HCT116 (cell line): ENCODE measurements around the gene CRMP1. TPM values are rescaled to one million over a fixed set of nuclear protein-coding genes. Genes with fewer than 3 reads are reported as not detected.

Source experiments
- ATAC-seq: fragments of 200-7000 bp; cut with Tn5 transposase; 2 replicates; pipeline ENCODE4 v1.9.1; 2020; ENCODE audit warnings: mild to moderate bottlenecking, moderate library complexity
- BruUV-seq: library from RNA; stranded (reverse); fragments of 400-500 nt; replicated peaks from 2 replicates; lab custom pipeline; 2021; lab: Mats Ljungman, UMichigan
- CTCF ChIA-PET: fragments of 300-600 bp; sonication (Branson Sonifier 250); formaldehyde crosslinking; loops from one replicate; lab custom pipeline; 2021; ENCODE audit warnings: antibody characterized with exemption; lab: Charles Lee
- POLR2A ChIA-PET: fragments of 300-600, 350-600 bp; sonication (Branson Sonifier 250); formaldehyde crosslinking; loops from one replicate; lab custom pipeline; 2021; ENCODE audit warnings: antibody characterized with exemption; lab: Charles Lee
- RAD21 ChIA-PET, 2 experiments: fragments of 300-600 bp; sonication (Branson Sonifier 250); formaldehyde crosslinking; loops; one replicate each; lab custom pipeline; 2023; ENCODE audit warnings: low total read pairs in 2 of 2; ENCODE audit not compliant: uncharacterized antibody in 2 of 2, unreplicated experiment in 2 of 2, low non-redundant PET in 1 of 2; lab: Charles Lee
- DNase-seq: peaks from one replicate; pipeline ENCODE4 v3.0.0-alpha.2; 2010; ENCODE audit warnings: low read depth, low spot score
- H2AFZ ChIP-seq: fragments of 200-600 bp; shearing (Covaris generic), sonication (generic); 2 replicates; pipeline ENCODE4 v1.6.1; 2017; ENCODE audit warnings: low read depth, mixed run types, mixed read lengths, antibody characterized with exemption, low read length; ENCODE audit not compliant: poor library complexity, severe bottlenecking
- H3K27ac ChIP-seq: 2 replicates; pipeline ENCODE4 v1.5.1; 2012; ENCODE audit warnings: low read depth, low read length
- H3K27me3 ChIP-seq: fragments of 200-600 bp; sonication (generic); 2 replicates; pipeline ENCODE4 v1.6.1; 2016; ENCODE audit warnings: mixed run types, low read length, mixed read lengths; ENCODE audit not compliant: insufficient read depth
- H3K36me3 ChIP-seq, 2 experiments: fragments of 200-500 bp in 1 of 2; fragments of 200-600 bp in 1 of 2; sonication (Bioruptor generic) in 1 of 2; sonication (generic) in 1 of 2; 2 replicates each; pipeline versions ENCODE4 v1.5.1 to v1.6.1; 2014 to 2016; ENCODE audit warnings: low read length in 2 of 2, inconsistent platforms in 1 of 2, mixed read lengths in 1 of 2, mixed run types in 1 of 2; ENCODE audit not compliant: insufficient read depth in 2 of 2, control insufficient read depth in 1 of 2
- H3K4me1 ChIP-seq, 2 experiments: fragments of 200-600 bp in 1 of 2; sonication (generic) in 1 of 2; 2 replicates each; pipeline versions ENCODE4 v1.5.1 to v1.6.1; 2012 to 2017; ENCODE audit warnings: low read length in 2 of 2, inconsistent platforms in 1 of 2, mild to moderate bottlenecking in 1 of 2, mixed read lengths in 1 of 2, mixed run types in 1 of 2, moderate library complexity in 1 of 2; ENCODE audit not compliant: insufficient read depth in 2 of 2, control insufficient read depth in 1 of 2
- H3K4me2 ChIP-seq: fragments of 200-600 bp; sonication (generic); 2 replicates; pipeline ENCODE4 v1.6.1; 2017; ENCODE audit warnings: mixed run types, low read length, mixed read lengths
- H3K4me3 ChIP-seq, 2 experiments: fragments of 200-600 bp in 1 of 2; sonication (generic) in 1 of 2; replicated peaks in 1 of 2; 2 replicates each; pipeline ENCODE4 v1.5.1; 2011 to 2016; ENCODE audit warnings: low read length in 2 of 2, control low read depth in 1 of 2, low read depth in 1 of 2, mild to moderate bottlenecking in 1 of 2, mixed read lengths in 1 of 2, mixed run types in 1 of 2
- H3K79me2 ChIP-seq: fragments of 200-600 bp; sonication (generic); 2 replicates; pipeline ENCODE4 v1.6.1; 2017; ENCODE audit warnings: mild to moderate bottlenecking, mixed run types, low read length, moderate library complexity, mixed read lengths; ENCODE audit not compliant: insufficient read depth
- H3K9ac ChIP-seq: fragments of 200-600 bp; sonication (generic); 2 replicates; pipeline ENCODE4 v1.6.1; 2016; ENCODE audit warnings: low read length, mixed read lengths
- H3K9me2 ChIP-seq: fragments of 200-600 bp; sonication (generic), shearing (Covaris generic); 2 replicates; pipeline ENCODE4 v1.6.1; 2017; ENCODE audit warnings: mixed run types, mild to moderate bottlenecking, moderate library complexity; ENCODE audit not compliant: insufficient read depth
- H3K9me3 ChIP-seq, 2 experiments: fragments of 200-500 bp in 1 of 2; fragments of 200-600 bp in 1 of 2; sonication (Bioruptor generic) in 1 of 2; sonication (generic) in 1 of 2; 2 replicates each; pipeline ENCODE4 v1.6.1; 2014 to 2017; ENCODE audit warnings: low read length in 2 of 2, mixed read lengths in 2 of 2, inconsistent platforms in 1 of 2, low read depth in 1 of 2, mild to moderate bottlenecking in 1 of 2, mixed run types in 1 of 2, moderate library complexity in 1 of 2; ENCODE audit not compliant: control insufficient read depth in 1 of 2, insufficient read depth in 1 of 2
- H4K20me1 ChIP-seq: fragments of 200-600 bp; sonication (generic), shearing (Covaris generic); 2 replicates; pipeline ENCODE4 v1.6.1; 2017; ENCODE audit warnings: mixed run types, mild to moderate bottlenecking, moderate library complexity; ENCODE audit not compliant: insufficient read depth
- CBX3 ChIP-seq: IDR thresholded peaks from 2 replicates; pipeline ENCODE4 v1.6.1; 2012; ENCODE audit warnings: low read depth
- CEBPB ChIP-seq: IDR thresholded peaks from 2 replicates; pipeline ENCODE4 v1.6.1; 2012; ENCODE audit warnings: low read depth
- CTCF ChIP-seq, 3 experiments: fragments of 200-600 bp in 1 of 3; sonication (generic) in 1 of 3; IDR thresholded peaks in 2 of 3; conservative IDR thresholded peaks in 1 of 3; 2 replicates each; pipeline ENCODE4 v1.5.1; 2012 to 2017; ENCODE audit warnings: low read depth in 2 of 3, low read length in 2 of 3, antibody characterized with exemption in 1 of 3, borderline replicate concordance in 1 of 3, control low read depth in 1 of 3, mild to moderate bottlenecking in 1 of 3, mixed read lengths in 1 of 3, mixed run types in 1 of 3, moderate library complexity in 1 of 3; ENCODE audit not compliant: insufficient read depth in 1 of 3
- EGR1 ChIP-seq: IDR thresholded peaks from 2 replicates; pipeline ENCODE4 v1.6.1; 2012; ENCODE audit warnings: low read depth
- ELF1 ChIP-seq: IDR thresholded peaks from 2 replicates; pipeline ENCODE4 v1.6.1; 2012; ENCODE audit warnings: low read depth, borderline replicate concordance
- FOSL1 ChIP-seq: IDR thresholded peaks from 2 replicates; pipeline ENCODE4 v1.6.1; 2012; ENCODE audit warnings: low read depth
- POLR2AphosphoS5 ChIP-seq: IDR thresholded peaks from 2 replicates; pipeline ENCODE4 v1.6.1; 2011; ENCODE audit warnings: mild to moderate bottlenecking, low read depth, low read length, moderate library complexity
- REST ChIP-seq: IDR thresholded peaks from 2 replicates; pipeline ENCODE4 v1.6.1; 2012; ENCODE audit warnings: low read depth
- SIN3A ChIP-seq: IDR thresholded peaks from 2 replicates; pipeline ENCODE4 v1.6.1; 2012; ENCODE audit warnings: low read depth
- SP1 ChIP-seq: IDR thresholded peaks from 2 replicates; pipeline ENCODE4 v1.6.1; 2012; ENCODE audit warnings: low read depth
- SRF ChIP-seq: IDR thresholded peaks from 2 replicates; pipeline ENCODE4 v1.6.1; 2012; ENCODE audit warnings: low read depth
- TCF7L2 ChIP-seq: IDR thresholded peaks from 2 replicates; pipeline ENCODE4 v1.7.0; 2011; ENCODE audit warnings: borderline replicate concordance, inconsistent platforms; ENCODE audit not compliant: insufficient read depth, insufficient read length; ENCODE audit errors: extremely low read depth
- YY1 ChIP-seq: IDR thresholded peaks from 2 replicates; pipeline ENCODE4 v1.6.1; 2011; ENCODE audit warnings: low read length, low read depth, moderate library complexity, mild to moderate bottlenecking; ENCODE audit not compliant: insufficient replicate concordance; ENCODE audit errors: extremely low read depth
- ZBTB33 ChIP-seq: IDR thresholded peaks from 2 replicates; pipeline ENCODE4 v1.6.1; 2011; ENCODE audit warnings: mild to moderate bottlenecking, low read length, moderate library complexity; ENCODE audit not compliant: insufficient replicate concordance; ENCODE audit errors: extremely low read depth
- intact Hi-C: fragments of 100-400 bp; cut with micrococcal nuclease; formaldehyde crosslinking; loops from 2 replicates; pipeline ENCODE4 v1.10.0; 2022
- total RNA-seq: library from RNA; stranded (reverse); gene quantifications from one replicate; pipeline ENCODE4 v1.2.1, GENCODE V29; 2021; ENCODE audit not compliant: unreplicated experiment
- TF ChIP-seq, protein P1 (sequence below): IDR thresholded peaks from 2 replicates; pipeline ENCODE4 v1.6.1; 2012

Gene CRMP1
- total RNA-seq, 1 experiment from 2014 or later = not detected

- no TSS peak for BruUV-seq
- peaks cover 19% of the 10 kb centered on the region for H3K27me3 ChIP-seq
- no peak for TF ChIP-seq ELF1
- TF ChIP-seq SIN3A = no peak
- no peak for TF ChIP-seq REST
- TF ChIP-seq FOSL1 = no peak
- no peak for TF ChIP-seq SRF
- TF ChIP-seq TCF7L2 = no peak
- TF ChIP-seq SP1 = no peak
- TF ChIP-seq EGR1 = no peak
- no peak for TF ChIP-seq ZBTB33
- TF ChIP-seq, protein P1, sequence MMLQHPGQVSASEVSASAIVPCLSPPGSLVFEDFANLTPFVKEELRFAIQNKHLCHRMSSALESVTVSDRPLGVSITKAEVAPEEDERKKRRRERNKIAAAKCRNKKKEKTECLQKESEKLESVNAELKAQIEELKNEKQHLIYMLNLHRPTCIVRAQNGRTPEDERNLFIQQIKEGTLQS = no peak
- TF ChIP-seq POLR2AphosphoS5 = no peak
- TF ChIP-seq YY1 = no peak
- TF ChIP-seq CEBPB = no peak
- TF ChIP-seq CTCF (IDR thresholded peaks at IDR 0.05 in 2 of 3, conservative IDR thresholded peaks at IDR 0.05 in 1 of 3; ENCODE audit: borderline replicate concordance in 1 of 3, insufficient read depth in 1 of 3, low read depth in 2 of 3, low read length in 2 of 3) = no peak
- no peak for TF ChIP-seq CBX3
- TF ChIP-seq, all 23 proteins: peak for 0
- ChIA-PET CTCF (no interaction called here), RAD21 (no interaction called here), POLR2A (no interaction called here)
- ATAC-seq (no peak), DNase-seq (no peak)
- no peaks in the 10 kb centered on the region for H4K20me1 ChIP-seq
- no peak overlapping the region for H2AFZ ChIP-seq
- no peak overlapping the region for H3K4me2 ChIP-seq
- H3K4me1 ChIP-seq = no peaks in the 10 kb centered on the region
- no peak overlapping the region for H3K4me3 ChIP-seq
- H3K27ac ChIP-seq = no peak overlapping the region
- H3K9me3 ChIP-seq = no peaks in the 10 kb centered on the region
- intact Hi-C loops = no loop called here
- H3K9me2 ChIP-seq = no peaks in the 10 kb centered on the region
- no peak overlapping the region for H3K9ac ChIP-seq
- no peaks in the 10 kb centered on the region for H3K79me2 ChIP-seq
- no peaks in the 10 kb centered on the region for H3K36me3 ChIP-seq
These were observed 2.7 kb downstream of the CRMP1 start for GRCh38 chr4:5890063-5890727.
